Progenitor cell of endocrine pancreas (in vitro differentiated cells): ENCODE results near the gene ATP12A. TPM values are rescaled to one million over a fixed set of nuclear protein-coding genes. Genes with fewer than 3 reads are reported as not detected.

ENCODE experiments used
- DNase-seq: peaks from one replicate; pipeline ENCODE4 v3.0.0; 2021; ENCODE audit warnings: low spot score; ENCODE audit not compliant: unreplicated experiment
- H3K27ac Mint-ChIP-seq: 2 replicates; pipeline ENCODE4 v1.8.0; 2021; ENCODE audit warnings: mild to moderate bottlenecking, moderate library complexity, mixed read lengths
- H3K27me3 Mint-ChIP-seq: 2 replicates; pipeline ENCODE4 v1.8.0; 2021; ENCODE audit warnings: mixed read lengths
- H3K36me3 Mint-ChIP-seq: 2 replicates; pipeline ENCODE4 v1.8.0; 2022; ENCODE audit warnings: mixed read lengths; ENCODE audit not compliant: insufficient read depth
- H3K4me1 Mint-ChIP-seq: 2 replicates; pipeline ENCODE4 v1.8.0; 2021; ENCODE audit warnings: low read depth, mixed read lengths
- H3K4me3 Mint-ChIP-seq: 2 replicates; pipeline ENCODE4 v1.8.0; 2021; ENCODE audit warnings: low read depth, mild to moderate bottlenecking, moderate library complexity, mixed read lengths
- H3K9me3 Mint-ChIP-seq: 2 replicates; pipeline ENCODE4 v1.8.0; 2021; ENCODE audit warnings: low read depth, mixed read lengths
- CTCF ChIP-seq: fragments of 200-600 bp; sonication (generic); IDR thresholded peaks from one replicate; pipeline ENCODE4 v1.5.0; 2021; ENCODE audit warnings: antibody characterized with exemption, mild to moderate bottlenecking; ENCODE audit not compliant: unreplicated experiment
- total RNA-seq: library from RNA; stranded (reverse); gene quantifications from 2 replicates; pipeline ENCODE4 v1.2.1, GENCODE V29; 2021

The ATP12A gene
- total RNA-seq, 1 donor from 2014 or later, result 1.9 TPM

- Mint-ChIP-seq H3K27ac (no peak overlapping the region), H3K4me3 (no peak overlapping the region), H3K36me3 (no peaks in the 10 kb centered on the region), H3K9me3 (no peaks in the 10 kb centered on the region), H3K27me3 (no peaks in the 10 kb centered on the region), H3K4me1 (peaks cover 11% of the 10 kb centered on the region)
- TF ChIP-seq CTCF, result no peak
- no peak for DNase-seq
These were observed 31.1 kb upstream of the ATP12A start for GRCh38 chr13:24648983-24649687.

GRCh38 chr13:24649688-24650043, 30.5 kb upstream of the ATP12A start:
- Mint-ChIP-seq H3K9me3 (no peaks in the 10 kb centered on the region), H3K4me3 (no peak overlapping the region), H3K27me3 (no peaks in the 10 kb centered on the region), H3K27ac (no peak overlapping the region), H3K4me1 (peaks cover 11% of the 10 kb centered on the region), H3K36me3 (no peaks in the 10 kb centered on the region)
- DNase-seq, result no peak
- no peak for TF ChIP-seq CTCF

- H3K36me3 Mint-ChIP-seq, result no peaks in the 10 kb centered on the region
- TF ChIP-seq CTCF, result no peak
- H3K27ac Mint-ChIP-seq, result no peak overlapping the region
- H3K9me3 Mint-ChIP-seq, result no peaks in the 10 kb centered on the region
- no peak for DNase-seq
- no peak overlapping the region for H3K4me3 Mint-ChIP-seq
- H3K27me3 Mint-ChIP-seq, result no peaks in the 10 kb centered on the region
- peaks cover 11% of the 10 kb centered on the region for H3K4me1 Mint-ChIP-seq
These were observed 30.0 kb upstream of the ATP12A start for GRCh38 chr13:24650161-24650560.

- Mint-ChIP-seq H3K4me1 (peaks cover 11% of the 10 kb centered on the region), H3K27ac (no peak overlapping the region), H3K27me3 (no peaks in the 10 kb centered on the region), H3K36me3 (no peaks in the 10 kb centered on the region), H3K9me3 (peaks cover 3% of the 10 kb centered on the region), H3K4me3 (no peak overlapping the region)
- no peak for DNase-seq
- no peak for TF ChIP-seq CTCF
These were observed 28.4 kb upstream of the ATP12A start for GRCh38 chr13:24651718-24652345.

GRCh38 chr13:24652359-24652758, 27.8 kb upstream of the ATP12A start:
- H3K9me3 Mint-ChIP-seq, result peaks cover 3% of the 10 kb centered on the region
- DNase-seq, result no peak
- peaks cover 11% of the 10 kb centered on the region for H3K4me1 Mint-ChIP-seq
- H3K4me3 Mint-ChIP-seq, result no peak overlapping the region
- TF ChIP-seq CTCF, result no peak
- no peaks in the 10 kb centered on the region for H3K36me3 Mint-ChIP-seq
- H3K27ac Mint-ChIP-seq, result no peak overlapping the region
- no peaks in the 10 kb centered on the region for H3K27me3 Mint-ChIP-seq
